ENCODE measurements around the gene FAR2.

DNA sequence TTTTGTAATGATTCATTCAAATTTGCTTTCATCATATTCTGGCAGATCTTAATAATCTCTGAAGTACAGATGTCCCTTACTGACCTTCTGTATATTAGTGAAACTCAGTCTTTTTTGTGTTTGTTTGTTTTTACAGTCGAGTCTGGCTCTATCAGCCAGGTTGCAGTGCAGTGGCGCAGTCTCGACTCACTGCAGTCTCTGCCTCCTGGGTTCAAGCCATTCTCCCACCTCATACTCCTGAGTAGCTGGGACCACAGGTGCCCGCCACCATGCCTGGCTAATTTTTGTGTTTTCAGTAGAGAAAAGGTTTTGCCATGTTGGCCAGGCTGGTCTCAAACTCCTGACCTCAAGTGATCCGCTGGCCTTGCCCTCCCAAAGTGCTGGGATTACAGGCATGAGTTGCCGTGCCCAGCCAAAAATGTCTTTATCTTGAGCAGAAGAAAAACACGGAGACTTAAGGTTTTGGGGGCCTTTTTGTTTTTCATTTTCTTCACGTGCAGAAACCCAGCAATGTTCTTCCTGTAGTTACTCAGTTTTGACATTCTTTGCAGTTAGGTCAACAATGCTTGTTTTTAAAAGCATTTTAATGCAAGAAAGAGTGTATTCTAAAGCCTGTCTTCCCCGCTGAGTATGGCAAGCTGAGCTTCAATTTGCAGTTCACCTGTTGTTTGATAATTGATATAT lies 79.5 kb downstream of the FAR2 start:
- TF ChIP-seq, protein P1, sequence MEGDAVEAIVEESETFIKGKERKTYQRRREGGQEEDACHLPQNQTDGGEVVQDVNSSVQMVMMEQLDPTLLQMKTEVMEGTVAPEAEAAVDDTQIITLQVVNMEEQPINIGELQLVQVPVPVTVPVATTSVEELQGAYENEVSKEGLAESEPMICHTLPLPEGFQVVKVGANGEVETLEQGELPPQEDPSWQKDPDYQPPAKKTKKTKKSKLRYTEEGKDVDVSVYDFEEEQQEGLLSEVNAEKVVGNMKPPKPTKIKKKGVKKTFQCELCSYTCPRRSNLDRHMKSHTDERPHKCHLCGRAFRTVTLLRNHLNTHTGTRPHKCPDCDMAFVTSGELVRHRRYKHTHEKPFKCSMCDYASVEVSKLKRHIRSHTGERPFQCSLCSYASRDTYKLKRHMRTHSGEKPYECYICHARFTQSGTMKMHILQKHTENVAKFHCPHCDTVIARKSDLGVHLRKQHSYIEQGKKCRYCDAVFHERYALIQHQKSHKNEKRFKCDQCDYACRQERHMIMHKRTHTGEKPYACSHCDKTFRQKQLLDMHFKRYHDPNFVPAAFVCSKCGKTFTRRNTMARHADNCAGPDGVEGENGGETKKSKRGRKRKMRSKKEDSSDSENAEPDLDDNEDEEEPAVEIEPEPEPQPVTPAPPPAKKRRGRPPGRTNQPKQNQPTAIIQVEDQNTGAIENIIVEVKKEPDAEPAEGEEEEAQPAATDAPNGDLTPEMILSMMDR (conservative IDR thresholded peaks at IDR 0.05 in 1 of 2, IDR thresholded peaks at IDR 0.05 in 1 of 2; ENCODE audit: low read depth in 1 of 2, low read length in 2 of 2) = no peak
- TF ChIP-seq EZH2 (IDR thresholded peaks at IDR 0.05; ENCODE audit: low read length, missing control alignments) = no peak

Measured in fibroblast of lung (primary cell).